ENCODE measurements around the gene DNAJC7. TPM values are rescaled to one million over a fixed set of nuclear protein-coding genes. Genes with fewer than 3 reads are reported as not detected.
A peak's percentile ranks its signal among the peaks of the same experiment; 100 is the strongest.
"Not testable (repeated sequence)": the region's sequence is repeated elsewhere in the genome, so short reads cannot be mapped to it uniquely, and the experiment has no call there.

The DNAJC7 gene
- polyA plus RNA-seq, 12 donors, result 57.5 to 126 (median 94.3) TPM; not detected in 1

GRCh38 chr17:42017866-42018200, 594 bp upstream of the DNAJC7 start:
- no peak for DNase-seq

GRCh38 chr17:42016411-42016831, 818 bp downstream of the DNAJC7 start:
- DNase-seq, result no peak

GRCh38 chr17:42013740-42014139, 3.5 kb downstream of the DNAJC7 start:
- DNase-seq, result not testable (repeated sequence)

GRCh38 chr17:42012363-42012762, 4.9 kb downstream of the DNAJC7 start:
- not testable (repeated sequence) for DNase-seq

GRCh38 chr17:42010898-42011516, 6.2 kb downstream of the DNAJC7 start:
- DNase-seq, result no peak

DNA sequence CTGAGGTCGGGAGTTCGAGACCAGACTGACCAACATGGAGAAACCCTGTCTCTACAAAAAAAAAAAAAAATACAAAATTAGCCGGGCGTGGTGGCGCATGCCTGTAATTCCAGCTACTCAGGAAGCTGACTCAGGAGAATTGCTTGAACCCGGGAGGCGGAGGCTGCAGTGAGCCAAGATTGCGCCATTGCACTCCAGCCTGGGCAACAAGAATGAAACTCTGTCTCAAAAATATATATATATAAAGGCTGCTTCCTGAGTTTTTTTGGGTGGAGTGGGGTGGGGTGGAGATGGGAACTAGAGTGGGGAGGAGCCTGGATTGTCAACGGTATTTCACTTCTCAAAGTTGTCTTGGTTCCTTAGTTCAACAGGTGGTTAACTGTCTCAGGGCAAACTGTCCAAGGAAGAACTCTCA, 7.0 kb downstream of the DNAJC7 start:
- not testable (repeated sequence) for DNase-seq

DNA sequence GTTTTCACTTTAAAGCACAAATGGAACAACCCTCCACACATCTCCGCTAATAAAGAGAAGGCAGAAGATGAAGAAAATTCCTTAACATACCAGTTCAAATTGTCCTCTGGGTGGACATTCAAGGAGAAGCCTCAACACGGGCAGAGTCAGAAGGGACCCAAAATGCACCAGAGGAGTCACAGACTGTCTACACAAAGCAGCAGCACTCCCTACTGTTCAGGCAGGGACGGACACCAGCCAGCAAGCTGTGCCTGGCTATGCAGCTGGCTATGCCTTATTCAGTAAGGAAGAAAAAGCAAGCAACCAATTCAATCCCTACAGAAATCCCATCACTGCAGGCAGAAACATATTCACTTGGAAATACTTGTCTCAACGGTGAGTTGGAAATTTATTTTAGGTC, 8.1 kb downstream of the DNAJC7 start:
- no peak for DNase-seq

DNA sequence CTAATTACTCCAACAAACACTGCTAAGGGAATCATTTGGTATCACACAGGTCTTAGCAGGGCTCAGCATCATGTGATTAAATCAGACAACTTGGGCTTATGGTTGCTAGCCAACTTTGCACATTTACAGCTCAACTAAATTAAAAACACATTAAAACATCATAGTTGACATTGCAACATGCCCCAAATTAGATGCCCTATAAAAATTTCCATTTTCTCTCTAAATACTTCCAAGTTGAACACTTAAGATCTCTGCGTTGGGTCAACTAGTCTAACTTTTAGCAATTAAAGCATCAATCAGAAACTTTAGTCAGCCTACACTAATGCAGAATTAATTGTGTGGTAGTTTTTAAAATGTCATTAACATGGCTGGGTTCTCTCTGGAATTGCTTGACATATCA, 12.1 kb downstream of the DNAJC7 start:
- no peak for DNase-seq

DNA sequence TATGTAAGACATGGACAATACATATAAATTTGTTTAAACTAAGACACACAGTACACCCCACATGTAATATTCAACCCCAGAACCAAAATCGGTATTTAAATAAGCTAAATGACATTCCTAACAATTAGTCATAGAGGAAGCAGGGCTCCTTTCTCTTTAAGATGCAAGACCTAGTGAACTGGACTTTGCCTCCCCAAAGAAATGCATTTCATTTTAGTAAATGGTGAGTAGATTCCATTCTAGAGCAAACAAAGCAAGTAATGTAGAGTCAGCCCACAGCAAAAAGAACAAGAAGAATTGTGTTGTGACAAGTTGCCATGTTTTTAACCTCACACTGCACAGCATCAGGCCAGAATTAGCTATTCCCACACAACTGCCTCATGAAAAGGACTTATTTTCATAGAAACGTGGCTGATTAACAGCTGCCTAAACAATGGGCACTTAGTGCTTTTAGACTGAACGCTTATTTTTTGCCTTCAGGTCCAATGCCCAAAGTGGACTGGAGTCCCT, 14.4 kb downstream of the DNAJC7 start:
- no peak for DNase-seq

DNA sequence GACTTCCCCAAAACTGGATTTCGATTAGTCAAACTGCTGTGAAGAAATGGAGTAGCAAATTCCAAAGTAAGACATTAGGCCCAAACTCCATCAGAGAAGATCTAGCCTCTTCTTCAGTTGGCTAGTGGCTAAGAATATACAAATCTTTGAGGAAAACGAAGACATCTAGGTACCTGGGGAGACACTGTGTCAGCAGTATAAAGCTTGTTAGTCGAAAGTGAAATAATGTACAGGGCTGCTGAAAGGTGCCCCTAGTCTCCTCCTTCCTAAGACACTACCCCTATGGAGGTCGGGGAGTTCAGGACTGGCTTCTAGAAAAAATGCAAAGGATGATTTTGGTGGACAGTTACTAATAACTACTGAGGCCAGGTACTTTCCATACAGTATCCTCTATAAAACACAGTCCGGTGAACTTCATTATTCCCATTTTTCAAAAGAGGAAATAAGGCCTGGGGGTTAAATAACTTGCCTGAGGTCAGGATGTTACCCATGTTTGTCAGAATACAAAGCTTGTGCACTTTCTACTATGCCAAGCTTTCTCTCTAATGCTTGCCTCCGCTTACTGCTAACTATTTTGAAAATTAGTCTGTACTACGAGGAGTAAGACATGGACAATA, 15.0 kb downstream of the DNAJC7 start:
- DNase-seq, result no peak

- DNase-seq, result no peak
These were observed 15.5 kb downstream of the DNAJC7 start for GRCh38 chr17:42001729-42002128.

GRCh38 chr17:42000413-42001133, 16.7 kb downstream of the DNAJC7 start:
- no peak for DNase-seq

DNA sequence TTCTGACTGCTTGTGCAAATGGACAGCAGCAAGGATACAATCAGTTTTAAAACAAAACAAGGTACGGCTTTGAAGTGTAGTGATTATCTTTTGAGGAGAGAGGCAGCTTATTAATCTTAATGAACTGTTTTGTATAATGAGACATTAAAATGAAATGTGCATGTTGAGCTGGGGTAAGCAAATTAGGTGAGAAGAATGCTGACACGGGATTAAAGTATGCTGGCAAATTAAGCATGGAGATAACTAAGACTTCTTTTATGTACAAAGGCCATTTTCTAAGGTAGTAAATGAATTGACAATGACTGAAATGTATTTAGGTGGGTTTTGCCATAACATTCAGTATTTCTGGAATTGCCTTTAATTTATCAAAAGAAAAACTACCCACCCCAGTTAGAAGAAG, 18.7 kb downstream of the DNAJC7 start:
- no peak for DNase-seq

DNA sequence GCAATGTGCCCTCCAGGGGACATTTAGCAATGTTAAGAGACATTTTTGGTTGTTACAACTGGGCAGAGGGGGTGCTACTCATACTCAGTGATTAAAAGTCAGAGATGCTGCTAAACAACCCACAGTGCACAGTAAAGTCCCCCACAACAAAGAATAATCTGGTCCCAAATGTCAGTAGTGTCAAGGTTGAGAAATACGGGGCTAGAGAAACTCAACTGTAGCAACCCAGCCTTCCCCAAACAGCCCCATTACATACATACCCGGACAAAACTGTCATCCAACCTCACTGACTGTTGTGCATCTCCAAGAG, 20.4 kb downstream of the DNAJC7 start:
- DNase-seq, result no peak

GRCh38 chr17:41992576-41992975, 24.7 kb downstream of the DNAJC7 start:
- peak; percentile 25 for DNase-seq

DNA sequence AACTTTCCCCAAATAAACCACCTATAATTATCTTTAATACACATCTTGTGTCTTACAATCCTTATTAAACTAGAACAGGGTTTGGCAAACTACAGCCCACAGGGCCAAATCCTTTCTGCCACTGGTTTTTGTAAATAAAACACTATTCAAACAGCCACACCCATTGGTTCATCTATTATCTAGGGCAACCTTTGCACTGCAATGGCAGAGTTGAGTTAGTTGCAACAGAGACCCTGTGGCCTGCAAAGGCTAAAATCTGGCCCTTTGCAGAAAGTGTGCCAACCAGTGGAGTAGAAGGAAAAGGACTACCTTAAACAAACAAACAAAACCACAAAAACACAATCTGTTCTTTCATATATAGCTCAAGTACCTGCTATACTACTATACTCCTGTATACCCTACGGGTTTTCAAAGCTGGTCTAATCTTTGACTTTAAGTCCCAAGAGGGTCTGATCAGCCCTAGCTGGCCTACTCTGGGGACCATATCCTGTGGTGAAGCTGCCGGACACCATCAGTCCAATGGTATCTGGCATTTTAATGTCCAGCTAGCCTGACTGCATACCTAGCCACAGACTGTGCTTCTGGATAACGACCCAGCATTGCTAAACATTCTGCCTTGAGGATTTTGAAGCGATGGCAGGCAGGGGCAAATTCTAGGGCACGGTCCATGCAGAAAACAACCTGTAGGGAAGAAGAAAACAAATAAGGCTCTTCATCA, 27.4 kb downstream of the DNAJC7 start:
- DNase-seq, result no peak

DNA sequence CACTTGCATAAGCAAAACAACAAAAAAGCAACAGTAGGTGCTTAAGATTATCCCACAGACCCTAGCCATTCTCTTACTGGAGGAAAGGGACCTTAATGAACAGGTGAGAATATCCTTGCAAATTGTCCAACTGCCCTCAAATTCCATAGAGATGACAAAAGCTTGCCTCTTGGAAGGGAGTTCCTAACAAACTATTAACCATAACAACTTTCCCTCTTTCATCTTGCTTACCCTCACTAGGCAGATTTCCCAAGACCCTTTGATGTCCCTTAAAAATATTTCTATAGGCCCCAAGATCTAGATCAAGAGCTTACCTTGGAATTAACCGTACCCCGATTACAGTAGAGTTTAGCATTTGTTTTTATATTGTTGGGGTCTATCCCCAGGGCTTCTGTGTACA, 28.8 kb downstream of the DNAJC7 start:
- DNase-seq, result no peak

DNA sequence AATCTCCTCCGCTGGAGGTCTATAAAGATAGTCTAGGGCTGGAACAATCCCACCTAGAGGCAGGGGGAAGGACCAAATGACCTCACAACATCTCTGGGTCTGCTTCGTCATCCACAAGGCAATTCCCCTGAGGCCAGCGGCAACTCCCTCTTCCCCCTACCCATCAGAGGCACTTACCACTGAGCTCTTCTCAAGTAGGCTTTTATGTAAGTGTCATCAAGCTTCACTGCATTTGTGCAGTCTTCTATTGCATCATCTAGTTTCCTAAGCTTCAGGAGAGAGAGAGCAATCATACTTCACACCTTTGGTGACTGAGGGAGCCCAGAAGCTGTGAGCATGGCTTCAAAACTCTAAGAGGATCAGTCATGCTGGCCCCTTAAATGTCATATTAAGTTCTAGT, 29.6 kb downstream of the DNAJC7 start:
- no peak for DNase-seq

- DNase-seq, result no peak
These were observed 30.6 kb downstream of the DNAJC7 start for GRCh38 chr17:41986634-41987033.

DNA sequence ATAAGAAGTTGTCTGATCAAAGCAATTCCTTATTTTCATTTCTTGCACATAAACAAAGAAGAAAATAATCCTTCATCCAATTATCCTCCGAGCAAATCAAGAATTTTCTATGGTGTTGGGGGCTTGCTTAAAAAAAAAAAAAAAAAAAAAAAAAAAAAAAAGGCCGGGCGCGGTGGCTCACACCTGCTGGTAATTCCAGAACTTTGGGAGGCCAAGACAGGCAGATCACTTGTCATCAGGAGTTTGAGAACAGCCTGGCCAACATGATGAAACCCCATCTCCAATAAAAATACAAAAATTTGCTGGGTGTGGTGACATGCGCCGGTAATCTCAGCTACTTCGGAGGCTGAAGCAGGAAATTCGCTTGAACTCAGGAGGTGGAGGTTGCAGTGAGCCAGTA, 31.3 kb downstream of the DNAJC7 start:
- no peak for DNase-seq

- DNase-seq, result no peak
These were observed 32.8 kb downstream of the DNAJC7 start for GRCh38 chr17:41984454-41984853.

- no peak for DNase-seq
These were observed 35.0 kb downstream of the DNAJC7 start for GRCh38 chr17:41982026-41982760.
